Central memory CD4-positive, alpha-beta T cell (primary cell): Measurements from ENCODE around the gene RPSA.
"Not testable (repeated sequence)": the region's sequence is repeated elsewhere in the genome, so short reads cannot be mapped to it uniquely, and the experiment has no call there.

Experiments
- DNase-seq: peaks from one replicate; pipeline ENCODE4 v3.0.0; 2022

The RPSA gene

DNA sequence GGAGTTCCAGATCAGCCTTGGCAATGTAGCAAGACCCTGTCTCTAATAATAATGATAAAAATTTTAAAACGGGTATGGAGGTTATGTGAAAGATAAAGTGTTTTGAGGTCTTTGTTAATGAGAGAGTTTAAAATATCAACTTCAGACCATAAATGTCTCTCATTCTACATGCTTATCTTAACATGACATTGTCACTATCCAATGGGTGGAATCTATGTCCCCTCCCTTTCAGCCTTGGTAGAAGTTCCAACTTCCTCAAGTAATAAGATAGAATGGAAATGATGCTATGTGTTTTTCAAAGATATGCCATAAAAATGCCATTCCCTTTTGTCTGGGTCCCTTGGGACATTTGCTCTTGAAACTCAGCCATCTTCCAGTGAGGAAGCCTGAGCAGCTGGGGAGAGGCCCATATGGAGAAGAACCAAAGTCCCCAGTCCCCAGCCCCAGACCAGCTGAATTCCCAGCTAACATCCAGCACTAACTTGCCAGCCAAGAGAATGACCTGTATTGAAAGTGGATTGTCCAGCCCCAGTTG, 17.0 kb downstream of the RPSA start:
- DNase-seq: no peak

DNA sequence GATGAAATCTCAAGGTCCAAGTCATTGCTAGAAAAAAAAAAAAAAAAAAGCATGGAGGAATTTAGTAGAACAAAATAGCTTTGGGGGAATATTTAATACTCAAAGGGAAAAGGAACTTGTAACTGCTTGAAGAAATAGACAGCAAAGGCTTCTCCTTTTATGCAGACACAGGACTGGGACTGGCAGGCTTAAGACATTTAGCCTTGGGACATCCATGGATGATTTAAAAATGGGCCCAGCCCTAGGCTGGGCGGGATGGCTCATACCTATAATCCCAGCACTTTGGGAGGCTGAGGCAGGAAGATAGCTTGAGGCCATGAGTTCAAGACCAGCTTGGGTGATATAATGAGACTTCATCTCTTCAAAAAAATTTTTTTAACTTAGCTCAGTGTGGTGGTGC, 19.8 kb downstream of the RPSA start:
- no peak for DNase-seq

DNA sequence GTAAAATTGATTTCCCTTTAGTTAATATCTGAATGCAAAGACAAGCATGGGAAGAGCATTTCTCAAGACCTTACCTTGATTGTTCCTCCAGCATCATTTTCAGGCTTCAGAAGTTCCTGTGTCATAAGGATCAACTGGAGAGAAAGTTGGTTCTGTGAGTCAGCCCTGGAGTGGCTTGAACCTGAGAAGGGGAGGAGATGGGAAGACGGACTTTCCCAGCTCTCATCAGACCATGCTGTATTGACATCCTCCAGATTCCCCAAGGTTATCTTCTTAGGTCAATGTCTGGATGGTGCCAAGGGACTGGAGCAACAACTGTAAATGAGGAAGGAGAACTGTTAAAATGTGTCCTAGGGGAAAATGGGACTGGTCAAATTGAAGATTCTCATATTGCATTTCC, 21.0 kb downstream of the RPSA start:
- no peak for DNase-seq

DNA sequence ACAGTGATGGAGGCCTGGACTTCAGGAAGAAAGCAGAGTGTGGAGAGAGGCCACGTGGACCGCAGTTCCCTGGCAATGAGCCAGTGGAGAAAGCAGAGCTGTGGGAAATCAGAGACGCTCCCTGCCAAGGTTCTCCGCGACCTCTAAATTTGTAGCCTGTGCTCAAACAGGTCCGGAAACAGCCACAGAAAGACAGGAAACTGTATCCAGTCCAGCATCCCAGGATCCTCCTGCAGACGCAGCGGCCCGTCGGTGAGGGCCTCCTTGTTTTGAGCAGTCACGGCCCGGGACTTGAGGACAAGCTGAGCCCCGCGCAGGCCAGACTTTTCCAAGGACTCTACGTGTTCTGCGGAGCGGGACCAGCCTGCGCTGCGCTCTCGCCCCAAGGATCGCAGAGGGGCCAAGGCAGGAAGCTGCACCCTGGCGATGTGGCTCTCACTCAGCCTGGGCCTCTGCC, 22.3 kb downstream of the RPSA start:
- DNase-seq: no peak

DNA sequence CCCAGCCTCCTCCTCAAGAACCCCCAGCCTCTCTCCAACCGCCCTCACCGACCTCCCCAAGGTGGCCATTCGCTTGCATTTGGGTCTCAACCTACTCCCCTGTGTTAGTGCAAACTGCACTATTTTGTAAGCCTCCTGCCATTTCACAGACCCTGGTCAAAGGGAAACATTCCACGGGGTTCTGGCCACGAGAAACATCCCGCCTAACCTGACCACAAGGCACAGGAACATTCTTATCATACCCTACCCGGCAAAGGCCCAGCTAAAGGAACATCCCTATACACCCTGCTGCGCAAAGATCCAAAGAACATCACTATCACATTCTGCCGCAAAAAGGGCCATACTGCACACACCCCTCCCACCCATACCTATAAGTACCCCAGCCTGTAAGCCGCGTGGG, 22.9 kb downstream of the RPSA start:
- no peak for DNase-seq

DNA sequence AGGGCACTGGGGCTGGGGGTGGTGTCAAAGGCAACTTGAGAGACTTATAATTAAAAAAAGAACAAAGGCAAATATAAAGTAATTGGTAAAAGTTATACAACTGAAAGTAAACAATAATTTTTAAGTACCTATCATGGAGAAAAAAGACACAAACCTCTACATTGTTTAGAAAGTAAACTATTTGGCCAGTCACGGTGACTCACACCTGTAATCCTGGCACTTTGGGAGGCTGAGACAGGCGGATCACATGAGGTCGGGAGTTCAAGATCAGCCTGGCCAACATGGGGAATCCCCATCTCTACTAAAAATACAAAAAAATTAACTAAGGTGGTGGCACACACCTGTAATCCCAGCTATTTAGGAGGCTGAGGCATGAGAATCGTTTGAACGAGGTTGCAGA, 25.8 kb downstream of the RPSA start:
- DNase-seq: no peak

DNA sequence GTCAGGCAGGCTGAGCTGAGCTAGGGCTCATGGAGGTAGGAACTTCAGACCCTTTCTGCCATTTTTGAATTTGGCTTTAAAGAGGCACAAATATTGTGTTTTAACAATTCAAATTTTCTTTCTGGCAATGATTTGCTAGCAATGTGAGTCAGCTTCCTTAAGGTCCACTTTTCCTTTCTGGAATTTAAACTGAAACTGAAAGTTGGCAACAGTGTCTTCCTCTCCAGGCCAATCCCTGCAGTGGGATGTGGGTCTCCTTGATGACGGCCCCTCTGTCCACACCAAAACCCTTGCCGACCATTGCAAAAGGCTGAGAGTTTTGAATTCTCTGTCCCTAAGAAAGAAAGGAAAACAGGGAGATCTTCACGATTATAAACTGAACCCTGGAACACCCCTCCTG, 27.1 kb downstream of the RPSA start:
- DNase-seq: no peak

DNA sequence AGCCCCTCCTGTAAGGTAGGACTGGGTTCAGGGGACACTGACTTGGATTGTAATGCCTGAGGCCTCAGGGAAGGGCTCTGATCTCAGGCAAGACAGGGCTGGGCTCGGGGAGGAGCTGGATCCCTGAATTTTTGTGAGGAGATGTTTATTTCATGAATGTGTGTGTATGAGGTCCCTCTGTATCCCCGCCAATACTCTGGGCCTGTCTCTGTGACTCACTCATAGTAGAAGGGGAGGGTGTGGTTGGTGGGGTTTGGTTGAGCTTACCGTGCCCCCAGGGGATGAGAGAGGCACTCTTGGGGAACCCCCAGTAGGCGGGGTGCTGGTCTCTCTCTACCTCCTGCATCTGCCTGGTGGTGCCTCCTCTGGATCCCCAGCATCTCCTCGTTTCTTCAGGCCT, 28.1 kb downstream of the RPSA start:
- no peak for DNase-seq

DNA sequence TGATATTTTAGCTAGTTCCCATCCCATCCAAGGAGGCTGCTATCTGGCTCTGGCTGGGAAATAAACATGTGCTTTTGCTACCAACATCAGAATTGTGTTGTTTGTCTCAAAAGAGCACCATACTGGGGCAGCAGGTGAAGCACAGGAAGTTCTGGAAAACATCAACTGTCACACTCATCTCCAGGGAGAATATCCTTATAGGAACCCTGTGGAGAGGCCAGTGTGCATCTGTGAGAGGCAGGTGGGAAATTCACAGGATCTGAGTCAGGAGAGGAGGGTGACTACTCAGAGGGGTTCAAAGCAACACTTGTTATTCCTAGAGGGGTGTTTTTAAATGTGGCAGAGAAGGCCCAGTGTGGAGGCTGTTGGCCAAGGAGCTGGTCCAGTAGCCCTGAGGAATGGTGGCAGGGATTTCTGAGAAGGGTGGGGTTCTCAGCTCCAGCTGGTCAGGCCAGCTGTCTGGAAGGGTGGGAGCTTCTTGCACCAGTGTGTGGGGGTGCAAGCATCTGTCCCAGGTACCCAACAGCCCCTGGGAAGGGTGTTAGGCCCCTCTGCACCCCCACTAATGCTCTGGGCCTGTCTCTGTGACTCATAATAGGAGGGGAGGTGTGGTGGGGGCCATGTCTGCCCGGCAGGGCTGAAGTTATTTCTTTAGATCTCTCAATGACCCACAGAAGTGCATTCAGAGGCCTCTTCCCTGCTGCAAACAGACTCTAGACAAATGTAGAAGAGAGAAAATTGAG, 28.7 kb downstream of the RPSA start:
- no peak for DNase-seq

DNA sequence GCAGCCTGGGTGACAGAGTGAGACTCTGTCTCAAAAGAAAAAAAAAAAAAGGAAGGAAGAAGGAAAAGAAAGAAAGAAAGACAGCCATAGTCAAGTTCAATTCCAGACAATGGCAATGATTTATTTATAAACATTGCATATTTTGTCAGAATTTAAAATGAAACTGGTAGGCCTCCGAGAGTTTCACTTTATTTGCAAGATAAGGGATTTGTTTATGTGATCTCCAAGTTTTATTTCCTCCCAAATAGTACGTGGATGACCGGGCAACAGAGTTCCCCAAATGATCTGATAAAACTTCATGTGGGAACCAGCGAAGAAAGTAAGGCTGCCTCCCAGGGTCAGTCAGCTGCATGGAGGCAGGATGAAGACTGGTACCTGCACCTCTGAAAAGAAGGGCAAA, 32.4 kb downstream of the RPSA start:
- DNase-seq: no peak

DNA sequence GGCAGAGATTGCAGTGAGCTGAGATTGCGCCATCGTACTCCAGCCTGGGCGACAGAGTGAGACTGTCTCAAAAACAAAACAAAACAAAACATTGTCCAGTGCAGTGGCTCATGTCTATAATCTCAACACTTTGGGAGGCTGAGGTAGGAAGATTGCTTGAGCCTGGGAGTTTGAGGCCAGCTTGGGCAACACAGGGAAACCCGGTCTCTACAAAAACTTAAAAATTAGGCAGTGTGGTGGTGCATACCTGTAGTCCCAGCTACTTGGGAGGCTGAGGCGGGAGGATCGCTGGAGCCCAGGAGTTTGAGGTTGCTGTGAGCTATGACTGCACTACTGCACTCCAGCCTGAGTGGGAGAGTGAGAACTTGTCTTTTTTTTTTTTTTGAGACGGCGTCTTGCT, 33.8 kb downstream of the RPSA start:
- DNase-seq: no peak

DNA sequence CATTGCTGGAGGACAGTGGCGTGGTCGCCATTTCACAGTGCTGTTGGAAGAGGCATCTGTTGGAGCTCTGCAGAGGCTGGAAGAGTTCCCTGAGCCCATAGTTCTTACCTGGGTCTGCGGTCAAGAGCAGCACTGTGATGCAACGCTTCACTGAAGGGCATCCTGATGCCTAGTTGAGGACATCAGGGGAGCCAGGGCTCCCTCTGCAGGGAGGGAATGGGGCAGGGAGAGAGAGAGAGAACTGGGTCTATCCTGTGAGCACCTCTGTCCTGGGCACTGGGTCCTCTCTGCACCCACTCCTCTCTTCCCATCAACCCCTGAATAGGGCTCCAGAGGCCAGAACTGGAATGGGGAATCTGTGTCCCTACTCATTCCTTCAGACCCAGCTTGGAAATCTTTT, 37.0 kb downstream of the RPSA start:
- DNase-seq: no peak

DNA sequence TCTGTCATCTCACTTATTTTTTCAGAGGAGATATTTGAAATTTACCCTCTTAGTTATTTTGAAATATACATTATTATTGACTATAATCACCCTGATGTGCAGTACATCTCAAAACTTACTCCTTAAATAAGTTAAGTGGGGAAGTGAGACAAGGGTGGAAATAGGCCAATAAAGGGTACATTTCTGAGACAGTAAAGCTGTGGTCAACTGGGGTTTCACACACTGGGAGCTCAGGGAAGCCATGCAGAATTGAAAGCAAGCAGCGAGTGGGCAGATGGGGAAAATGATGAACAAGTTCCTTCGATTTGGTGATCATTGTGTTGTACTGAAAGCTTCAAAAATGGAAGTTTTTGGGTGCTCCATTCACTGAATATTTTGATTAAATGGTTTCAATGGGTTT, 39.4 kb downstream of the RPSA start:
- DNase-seq: no peak

DNA sequence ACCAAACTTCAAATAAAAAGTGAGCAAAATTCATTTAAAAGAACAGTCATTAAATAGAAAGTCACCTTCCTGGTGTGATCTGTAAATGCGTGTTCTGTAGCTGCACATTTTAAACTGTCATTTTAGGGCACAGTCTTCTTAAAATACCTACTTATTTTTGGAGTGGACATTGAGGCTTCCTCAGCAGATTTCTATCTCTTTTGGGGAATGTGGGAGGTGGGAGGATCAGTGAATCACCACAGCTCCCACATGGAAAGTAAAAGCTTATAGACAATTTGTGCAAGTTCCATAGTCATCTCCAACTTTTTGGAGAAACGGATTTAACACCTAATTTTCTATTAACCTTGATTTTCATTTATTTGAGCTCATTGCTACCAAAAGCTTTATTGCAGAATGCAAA, 39.9 kb downstream of the RPSA start:
- no peak for DNase-seq

DNA sequence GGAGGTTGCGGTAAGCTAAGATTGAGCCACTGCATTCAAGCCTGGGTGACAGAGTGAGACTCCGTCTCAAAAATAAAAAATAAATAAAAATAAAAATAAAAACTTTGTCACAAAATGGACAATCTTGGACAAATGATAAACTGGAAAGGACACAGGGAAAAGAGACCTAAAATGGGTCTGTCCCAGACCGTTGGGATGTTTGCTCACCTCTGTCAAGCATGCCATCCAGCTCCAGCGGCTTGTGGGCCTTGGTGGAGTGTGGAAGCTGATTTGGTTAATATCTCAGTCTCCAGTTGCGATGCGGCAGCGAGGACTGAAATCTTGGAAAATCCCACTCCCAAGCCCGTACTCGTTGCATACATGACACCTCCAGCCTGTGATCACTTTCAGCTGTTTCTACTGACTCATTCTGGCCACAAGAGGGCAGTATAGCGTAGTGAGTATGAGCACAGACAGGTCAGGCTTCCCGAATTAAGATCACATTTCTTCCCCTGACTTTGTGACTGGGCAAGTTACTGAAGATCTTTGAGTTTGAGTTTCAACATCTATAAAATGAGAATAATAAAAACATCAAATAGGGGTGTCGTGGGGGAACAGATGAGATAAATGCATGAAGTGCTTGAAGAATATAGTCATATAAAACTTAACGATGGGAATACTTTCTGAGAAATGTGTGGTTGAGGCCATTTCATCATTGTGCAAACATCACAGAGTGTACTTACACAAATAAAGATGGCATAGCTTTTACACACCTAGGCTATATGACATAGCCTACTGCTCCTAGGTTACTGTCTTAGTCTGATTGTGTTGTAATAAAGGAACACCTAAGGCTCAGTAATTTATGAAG, 41.3 kb downstream of the RPSA start:
- DNase-seq: peak; percentile 47

DNA sequence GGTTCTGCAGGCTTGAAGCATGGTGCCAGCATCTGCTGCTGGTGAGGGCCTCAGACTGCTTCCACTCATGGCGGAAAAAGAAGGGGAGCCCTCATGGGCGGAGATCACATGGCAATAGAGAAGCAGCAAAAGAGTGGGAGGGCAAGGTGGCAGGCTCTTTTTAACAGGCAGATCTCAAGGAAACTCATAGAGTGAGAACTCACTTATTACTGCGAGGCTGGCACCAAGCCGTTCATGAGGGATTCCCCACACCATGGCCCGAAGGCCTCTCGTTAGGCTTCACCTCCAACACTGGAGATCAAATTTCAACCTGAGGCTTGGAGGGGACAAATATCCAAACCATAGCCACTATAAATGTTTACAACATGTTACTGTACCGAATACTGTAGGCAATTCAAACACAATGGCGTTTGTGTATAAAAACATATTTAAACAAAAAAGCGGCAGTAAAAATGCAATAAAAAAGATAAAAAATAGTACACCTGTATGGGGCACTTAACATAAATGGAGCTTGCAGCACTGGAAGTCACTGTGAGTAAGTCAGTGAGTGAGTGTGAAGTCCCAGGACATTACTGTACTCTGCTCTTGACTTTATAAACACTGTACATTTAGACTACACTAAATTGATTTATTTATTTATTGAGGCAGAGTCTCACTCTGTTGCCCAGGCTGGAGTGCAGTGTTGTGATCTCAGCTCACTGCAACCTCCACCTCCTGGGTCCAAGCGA, 42.1 kb downstream of the RPSA start:
- DNase-seq: no peak

DNA sequence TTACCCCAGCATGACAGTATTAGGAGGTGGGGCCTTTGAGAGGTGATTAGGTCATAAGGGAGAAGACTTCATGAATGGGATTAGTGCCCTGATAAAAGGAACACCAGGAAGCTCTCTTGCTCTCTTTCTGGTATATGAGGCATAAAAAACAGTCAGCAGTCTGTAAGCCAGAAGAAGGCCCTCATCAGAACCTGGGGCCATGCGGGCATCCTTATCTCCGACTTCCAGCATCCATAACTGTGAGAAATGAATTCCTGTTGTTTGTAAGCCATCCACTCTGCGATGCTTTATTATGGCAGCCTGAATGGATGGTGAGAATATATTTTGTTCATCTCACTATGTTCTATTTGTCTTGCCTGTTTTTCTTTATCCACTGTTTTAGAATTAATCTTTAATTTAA, 43.3 kb downstream of the RPSA start:
- no peak for DNase-seq

DNA sequence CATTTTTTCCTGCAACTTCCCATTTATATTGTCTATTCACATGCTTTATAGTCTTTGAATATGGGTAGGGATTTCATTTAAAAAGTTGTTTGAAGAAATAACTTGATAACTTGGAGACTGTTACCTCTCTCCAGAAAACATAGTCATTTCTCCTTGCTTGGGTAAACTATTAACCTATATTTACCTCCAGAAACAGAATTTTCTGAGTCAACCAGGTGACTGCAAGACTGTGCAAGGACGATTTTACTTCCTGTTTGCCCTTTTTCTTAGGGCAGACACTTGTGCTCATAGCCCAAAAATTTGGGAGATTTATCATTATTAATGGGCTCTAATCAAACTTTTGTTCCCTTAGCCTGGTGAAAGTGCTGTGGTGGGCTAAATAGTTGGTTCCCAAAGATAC, 46.6 kb downstream of the RPSA start:
- no peak for DNase-seq

DNA sequence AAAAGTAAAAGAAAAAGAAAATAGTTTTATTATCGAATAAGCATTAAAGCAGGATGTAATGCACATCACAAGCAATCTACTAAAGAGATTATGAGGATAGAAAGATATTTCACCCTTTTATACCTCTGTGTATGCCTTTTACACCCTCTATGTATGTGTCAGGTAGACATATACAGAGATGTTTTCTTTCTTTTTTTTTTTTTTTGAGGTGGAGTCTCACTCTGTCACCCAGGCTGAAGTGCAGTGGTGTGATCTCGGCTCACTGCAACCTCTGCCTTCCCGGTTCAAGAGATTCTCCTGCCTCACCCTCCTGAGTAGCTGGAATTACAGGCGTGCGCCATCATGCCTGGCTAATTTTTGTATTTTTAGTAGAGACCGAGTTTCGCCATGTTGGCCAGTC, 47.4 kb downstream of the RPSA start:
- not testable (repeated sequence) for DNase-seq

DNA sequence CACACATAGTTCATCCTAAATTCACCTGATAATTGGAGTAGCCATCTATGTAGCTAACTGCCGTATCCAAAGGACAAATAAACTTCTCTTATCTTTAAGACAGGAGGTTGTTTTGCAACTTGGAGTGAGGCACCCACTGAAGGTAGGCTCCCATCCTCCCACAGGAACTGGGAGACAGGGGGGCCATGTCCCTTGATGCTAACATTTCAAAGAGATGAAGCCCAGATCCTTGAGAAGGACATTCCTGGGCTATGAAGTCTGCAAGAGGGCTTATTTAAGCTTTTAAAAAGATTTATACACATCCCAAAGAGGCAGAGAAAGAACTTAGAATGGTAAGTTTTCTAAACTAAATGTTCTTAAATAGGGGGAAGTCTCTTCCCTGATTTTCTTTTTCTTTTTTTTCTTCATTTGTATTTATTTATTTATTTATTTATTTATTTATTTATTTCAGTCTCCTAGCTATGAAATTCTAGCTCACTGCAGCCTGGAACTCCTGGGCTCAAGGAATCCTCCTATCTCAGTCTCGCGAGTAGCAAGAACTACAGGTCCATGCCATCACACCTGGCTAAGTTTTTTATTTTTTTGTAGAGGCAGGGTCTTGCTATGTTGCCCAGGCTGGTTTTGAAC, 48.2 kb downstream of the RPSA start:
- no peak for DNase-seq

DNA sequence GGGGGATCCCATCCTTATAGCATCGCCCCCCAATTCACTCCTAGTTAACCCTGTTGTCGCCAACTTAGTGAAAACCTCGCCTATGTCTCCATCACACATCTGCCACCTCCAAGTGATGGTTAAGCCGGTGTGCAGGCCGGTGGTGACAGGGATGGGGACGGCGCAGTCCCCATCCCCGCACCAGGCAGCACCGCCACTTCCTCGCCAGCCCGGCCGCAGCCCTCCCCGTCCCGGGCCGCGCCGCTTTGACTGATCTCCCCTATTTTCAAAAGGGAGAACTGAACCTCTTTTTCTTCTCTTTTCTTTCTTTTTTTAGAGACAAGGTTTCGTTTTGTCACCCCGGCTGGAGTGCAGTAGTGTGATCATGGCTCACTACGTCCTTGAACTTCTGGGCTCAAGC, 49.6 kb downstream of the RPSA start:
- DNase-seq: no peak

DNA sequence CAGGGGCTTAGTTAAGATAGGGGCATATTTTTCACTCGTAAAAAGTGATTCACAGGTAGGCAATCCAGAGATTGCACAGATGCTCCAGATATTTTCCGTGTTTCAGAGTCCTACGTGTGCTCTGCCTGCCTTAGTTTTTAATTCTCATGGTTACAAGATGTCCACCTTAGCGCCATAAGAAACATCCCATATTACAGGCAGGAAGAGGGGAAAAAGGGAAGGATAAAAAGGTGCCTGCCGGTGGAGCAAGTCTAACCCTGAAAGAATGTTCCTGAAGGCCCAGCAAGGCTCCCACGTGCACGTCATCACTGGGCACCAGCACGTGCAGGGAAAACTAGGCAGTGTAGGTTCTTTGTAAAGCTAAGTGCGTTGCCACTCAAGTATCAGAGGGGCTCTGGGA, 50.8 kb downstream of the RPSA start:
- no peak for DNase-seq

DNA sequence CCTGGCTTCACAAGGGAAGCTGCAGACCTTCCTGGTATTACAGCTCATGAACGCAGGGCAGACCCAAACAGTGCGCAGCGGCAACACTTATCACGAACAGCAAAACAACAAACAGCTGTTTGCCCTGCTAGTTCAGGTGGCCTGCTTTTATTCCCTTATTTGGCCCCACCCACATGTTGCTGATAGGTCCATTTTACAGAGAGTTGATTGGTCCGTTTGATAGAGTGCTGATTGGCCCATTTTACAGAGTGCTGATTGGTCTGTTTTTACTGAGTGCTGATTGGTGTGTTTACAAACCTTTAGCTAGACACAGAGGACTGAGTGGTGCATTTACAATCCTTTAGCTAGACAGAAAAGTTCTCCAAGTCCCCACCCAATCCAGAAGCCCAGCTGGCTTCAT, 52.1 kb downstream of the RPSA start:
- not testable (repeated sequence) for DNase-seq
